Glutamatergic neuron (in vitro differentiated cells): ENCODE data around the gene MTHFD1L. TPM values are rescaled to one million over a fixed set of nuclear protein-coding genes. Genes with fewer than 3 reads are reported as not detected.

Experiments
- DNase-seq: peaks from one replicate; pipeline ENCODE4 v3.0.0; 2022
- H3K27ac Mint-ChIP-seq: one replicate; pipeline ENCODE4 v1.8.0; 2020; ENCODE audit warnings: mild to moderate bottlenecking, mixed read lengths, inconsistent platforms; ENCODE audit not compliant: unreplicated experiment
- H3K27me3 Mint-ChIP-seq: one replicate; pipeline ENCODE4 v1.8.0; 2020; ENCODE audit warnings: mild to moderate bottlenecking, moderate library complexity, mixed read lengths, inconsistent platforms; ENCODE audit not compliant: unreplicated experiment
- H3K36me3 Mint-ChIP-seq: one replicate; pipeline ENCODE4 v1.8.0; 2020; ENCODE audit warnings: mild to moderate bottlenecking, mixed read lengths, inconsistent platforms; ENCODE audit not compliant: unreplicated experiment
- H3K4me1 Mint-ChIP-seq: one replicate; pipeline ENCODE4 v1.8.0; 2020; ENCODE audit warnings: mild to moderate bottlenecking, low read depth, mixed read lengths, inconsistent platforms; ENCODE audit not compliant: unreplicated experiment
- H3K4me3 Mint-ChIP-seq: one replicate; pipeline ENCODE4 v1.8.0; 2020; ENCODE audit warnings: mild to moderate bottlenecking, mixed read lengths, inconsistent platforms; ENCODE audit not compliant: unreplicated experiment
- H3K9me3 Mint-ChIP-seq: one replicate; pipeline ENCODE4 v1.8.0; 2020; ENCODE audit warnings: mild to moderate bottlenecking, moderate library complexity, mixed read lengths, inconsistent platforms; ENCODE audit not compliant: unreplicated experiment
- total RNA-seq: library from RNA; stranded (reverse); fragmentation: NEBNext Ultra II Directional; extraction: Animal tissue kit (Norgen Biotek cat#: 25700); gene quantifications from one replicate; pipeline ENCODE4 v1.2.1, GENCODE V29; 2021; ENCODE audit not compliant: unreplicated experiment
- TF ChIP-seq, protein P1 (sequence below): fragments of 200-600 bp; sonication (generic); IDR thresholded peaks from one replicate; pipeline ENCODE4 v1.5.0; 2021; ENCODE audit not compliant: partially characterized antibody, unreplicated experiment

MTHFD1L gene
- total RNA-seq, 1 donor from 2014 or later, result 35.9 TPM

DNA sequence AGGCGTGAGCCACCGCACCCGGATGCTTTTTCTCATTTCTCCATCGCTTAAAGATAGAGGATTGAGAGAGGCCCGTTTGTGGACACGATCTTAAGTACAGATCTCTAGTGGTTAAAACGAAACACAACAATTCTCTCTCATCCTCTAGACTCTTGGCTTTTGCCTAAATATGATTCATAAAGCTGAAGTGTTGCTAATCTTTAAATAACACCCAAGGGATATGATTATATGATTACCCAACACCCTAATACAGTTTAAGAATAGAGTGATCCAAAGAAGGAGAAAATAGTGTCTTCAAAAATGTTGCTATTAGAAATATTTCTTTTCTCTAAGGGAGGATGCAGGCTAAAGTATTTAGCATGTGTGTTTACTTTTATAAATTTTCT, 50.4 kb downstream of the MTHFD1L start:
- Mint-ChIP-seq H3K4me1 (no peaks in the 10 kb centered on the region), H3K9me3 (no peaks in the 10 kb centered on the region), H3K4me3 (no peak overlapping the region), H3K27me3 (no peaks in the 10 kb centered on the region), H3K27ac (no peak overlapping the region), H3K36me3 (peaks cover 5% of the 10 kb centered on the region)
- TF ChIP-seq, protein P1, sequence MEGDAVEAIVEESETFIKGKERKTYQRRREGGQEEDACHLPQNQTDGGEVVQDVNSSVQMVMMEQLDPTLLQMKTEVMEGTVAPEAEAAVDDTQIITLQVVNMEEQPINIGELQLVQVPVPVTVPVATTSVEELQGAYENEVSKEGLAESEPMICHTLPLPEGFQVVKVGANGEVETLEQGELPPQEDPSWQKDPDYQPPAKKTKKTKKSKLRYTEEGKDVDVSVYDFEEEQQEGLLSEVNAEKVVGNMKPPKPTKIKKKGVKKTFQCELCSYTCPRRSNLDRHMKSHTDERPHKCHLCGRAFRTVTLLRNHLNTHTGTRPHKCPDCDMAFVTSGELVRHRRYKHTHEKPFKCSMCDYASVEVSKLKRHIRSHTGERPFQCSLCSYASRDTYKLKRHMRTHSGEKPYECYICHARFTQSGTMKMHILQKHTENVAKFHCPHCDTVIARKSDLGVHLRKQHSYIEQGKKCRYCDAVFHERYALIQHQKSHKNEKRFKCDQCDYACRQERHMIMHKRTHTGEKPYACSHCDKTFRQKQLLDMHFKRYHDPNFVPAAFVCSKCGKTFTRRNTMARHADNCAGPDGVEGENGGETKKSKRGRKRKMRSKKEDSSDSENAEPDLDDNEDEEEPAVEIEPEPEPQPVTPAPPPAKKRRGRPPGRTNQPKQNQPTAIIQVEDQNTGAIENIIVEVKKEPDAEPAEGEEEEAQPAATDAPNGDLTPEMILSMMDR, result no peak
- DNase-seq, result no peak

DNA sequence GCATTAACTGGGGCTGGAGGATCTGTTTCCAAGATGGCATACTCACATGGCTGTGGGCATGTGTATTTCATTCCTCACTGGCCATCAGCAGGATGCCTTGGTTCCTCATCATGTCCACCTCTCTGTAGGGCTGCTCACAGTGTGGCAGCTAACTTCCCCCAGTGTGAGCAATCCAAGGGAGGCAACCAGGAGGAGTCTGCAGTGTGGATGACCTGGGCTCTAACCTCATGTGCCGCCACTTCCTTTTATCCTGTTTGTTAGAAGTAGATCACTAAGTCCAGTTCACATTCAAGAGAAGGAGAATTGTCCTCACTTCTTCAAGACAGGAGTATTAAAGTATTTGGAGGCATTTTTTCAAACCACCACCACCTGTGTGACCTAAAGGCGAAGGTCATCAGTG, 54.4 kb downstream of the MTHFD1L start:
- TF ChIP-seq, protein P1, result no peak
- H3K36me3 Mint-ChIP-seq, result no peaks in the 10 kb centered on the region
- DNase-seq, result no peak
- no peak overlapping the region for H3K4me3 Mint-ChIP-seq
- H3K27ac Mint-ChIP-seq, result no peak overlapping the region
- no peaks in the 10 kb centered on the region for H3K27me3 Mint-ChIP-seq
- no peaks in the 10 kb centered on the region for H3K9me3 Mint-ChIP-seq
- H3K4me1 Mint-ChIP-seq, result no peaks in the 10 kb centered on the region

DNA sequence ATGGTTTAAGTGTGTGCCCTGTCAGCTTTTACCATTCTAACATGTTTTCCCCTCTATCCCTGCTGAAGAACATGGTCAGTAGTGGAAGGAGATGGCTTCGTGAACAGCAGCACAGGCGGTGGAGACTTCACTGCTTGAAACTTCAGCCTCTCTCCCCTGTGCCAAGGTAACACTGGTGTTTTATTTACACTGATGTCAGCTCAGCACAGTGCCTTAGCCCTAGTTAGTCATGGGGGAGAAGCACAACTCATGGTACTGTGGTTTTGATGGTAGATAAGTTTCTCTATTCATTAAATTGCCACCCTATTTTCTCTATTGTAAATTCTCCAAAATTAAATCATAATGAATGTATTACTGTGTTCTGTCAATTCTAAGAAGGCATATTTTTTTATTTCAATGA, 56.6 kb downstream of the MTHFD1L start:
- no peaks in the 10 kb centered on the region for H3K9me3 Mint-ChIP-seq
- H3K36me3 Mint-ChIP-seq, result no peaks in the 10 kb centered on the region
- no peak for DNase-seq
- H3K4me3 Mint-ChIP-seq, result no peak overlapping the region
- no peaks in the 10 kb centered on the region for H3K27me3 Mint-ChIP-seq
- no peak overlapping the region for H3K27ac Mint-ChIP-seq
- H3K4me1 Mint-ChIP-seq, result no peaks in the 10 kb centered on the region
- TF ChIP-seq, protein P1, result no peak

DNA sequence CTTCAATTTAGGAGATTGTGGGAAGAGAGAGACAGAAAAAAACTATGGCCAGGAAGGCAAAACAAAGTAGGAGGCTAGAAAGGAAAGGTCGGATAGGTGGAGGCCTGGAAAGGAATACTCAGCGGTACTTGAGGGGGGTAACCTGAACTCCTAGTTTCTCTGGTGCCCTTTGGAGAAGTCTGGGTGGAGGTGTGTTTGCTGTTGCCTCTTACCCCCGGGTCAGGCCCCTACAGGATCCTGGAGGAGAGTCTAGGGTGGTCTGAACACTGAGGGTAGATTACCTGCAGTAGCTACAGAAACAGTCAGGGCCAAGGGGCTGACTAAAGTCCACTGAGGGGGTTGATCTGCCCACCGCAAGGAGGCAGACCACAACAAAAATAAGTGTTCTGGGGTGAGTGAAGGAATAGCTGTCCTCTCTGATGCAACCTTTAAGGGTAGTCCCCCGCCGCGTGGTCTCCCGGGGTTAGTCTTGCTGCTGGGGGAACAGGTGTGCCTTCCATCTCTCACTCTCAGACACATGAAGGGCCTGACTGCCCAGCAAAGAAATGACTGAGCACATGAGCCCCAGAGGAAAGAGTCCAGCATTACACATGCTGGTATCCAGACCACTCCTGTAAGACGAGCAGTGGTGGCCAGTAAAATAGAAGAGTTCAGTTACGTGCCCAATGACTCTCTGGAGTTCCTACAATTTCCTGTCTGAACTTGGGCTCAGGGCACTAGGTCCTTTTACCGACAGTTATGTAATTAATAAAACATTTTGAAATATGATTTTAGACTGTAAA, 59.5 kb downstream of the MTHFD1L start:
- H3K4me3 Mint-ChIP-seq, result no peak overlapping the region
- DNase-seq, result no peak
- no peaks in the 10 kb centered on the region for H3K4me1 Mint-ChIP-seq
- H3K27me3 Mint-ChIP-seq, result no peaks in the 10 kb centered on the region
- TF ChIP-seq, protein P1, result no peak
- H3K9me3 Mint-ChIP-seq, result no peaks in the 10 kb centered on the region
- H3K36me3 Mint-ChIP-seq, result no peaks in the 10 kb centered on the region
- H3K27ac Mint-ChIP-seq, result no peak overlapping the region

DNA sequence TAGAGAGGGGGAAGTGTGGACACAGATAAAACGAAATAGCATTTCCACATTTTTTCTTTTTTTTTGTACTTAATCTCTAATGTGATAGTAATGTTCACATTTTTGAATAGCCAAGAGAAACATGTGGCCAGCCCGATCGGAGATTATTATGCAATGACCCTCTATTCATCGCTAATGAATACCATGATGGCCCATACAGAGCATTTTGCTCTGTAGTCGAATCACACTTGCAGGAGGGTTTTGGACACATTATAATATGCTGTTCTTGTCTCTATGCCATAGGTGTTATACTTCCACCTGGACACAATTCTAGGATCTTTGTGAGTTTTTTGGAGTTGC, 60.1 kb downstream of the MTHFD1L start:
- Mint-ChIP-seq H3K27ac (no peak overlapping the region), H3K27me3 (no peaks in the 10 kb centered on the region), H3K9me3 (no peaks in the 10 kb centered on the region), H3K36me3 (no peaks in the 10 kb centered on the region), H3K4me3 (no peak overlapping the region), H3K4me1 (no peaks in the 10 kb centered on the region)
- no peak for DNase-seq
- TF ChIP-seq, protein P1, result no peak
